Activated CD4-positive, alpha-beta memory T cell treated with anti-CD3 and anti-CD28 coated beads, Interleukin-2, amount 10 ng/mL, durations not matched to agents 7 days and 5 days (primary cell): ENCODE measurements around the gene FUT2. TPM values are rescaled to one million over a fixed set of nuclear protein-coding genes. Genes with fewer than 3 reads are reported as not detected.

Experiments used
- CTCF ChIA-PET: fragments of 350-600 bp; sonication (Branson Sonifier 250); formaldehyde crosslinking; loops from one replicate; lab custom pipeline; 2021; ENCODE audit warnings: antibody characterized with exemption, inconsistent platforms; lab: Charles Lee
- POLR2A ChIA-PET: fragments of 350-600 bp; sonication (Branson Sonifier 250); formaldehyde crosslinking; loops from one replicate; lab custom pipeline; 2021; ENCODE audit warnings: antibody characterized with exemption; lab: Charles Lee
- DNase-seq: peaks from one replicate; pipeline ENCODE4 v3.0.0-alpha.2; 2020
- H3K27ac Mint-ChIP-seq: one replicate; pipeline ENCODE4 v1.8.0; 2021; ENCODE audit warnings: mild to moderate bottlenecking, mixed read lengths
- H3K27me3 Mint-ChIP-seq: one replicate; pipeline ENCODE4 v1.8.0; 2021; ENCODE audit warnings: mixed read lengths
- H3K36me3 Mint-ChIP-seq: one replicate; pipeline ENCODE4 v1.8.0; 2021; ENCODE audit warnings: low read depth, mixed read lengths
- H3K4me1 Mint-ChIP-seq: one replicate; pipeline ENCODE4 v1.8.0; 2021; ENCODE audit warnings: mixed read lengths
- H3K4me3 Mint-ChIP-seq: one replicate; pipeline ENCODE4 v1.8.0; 2021; ENCODE audit warnings: mild to moderate bottlenecking, mixed read lengths
- H3K9me3 Mint-ChIP-seq: one replicate; pipeline ENCODE4 v1.8.0; 2021; ENCODE audit warnings: mixed read lengths
- total RNA-seq, 2 experiments: library from RNA; stranded (reverse); gene quantifications; one replicate each; pipeline ENCODE4 v1.2.3, GENCODE V29; 2021

Gene FUT2
- total RNA-seq, 2 experiments from 2014 or later = not detected

GRCh38 chr19:48726556-48726955, 30.8 kb downstream of the FUT2 start:
- no peaks in the 10 kb centered on the region for H3K27me3 Mint-ChIP-seq
- H3K27ac Mint-ChIP-seq = peak overlapping the region; percentile 81
- H3K9me3 Mint-ChIP-seq = peaks cover 25% of the 10 kb centered on the region
- H3K4me3 Mint-ChIP-seq = no peak overlapping the region
- ChIA-PET POLR2A (interaction anchor here (0.9 to 3.4 kb wide), 4 partner anchors 10 to 33 kb away, joined by 3 to 11 read pairs (median 3); no protein-coding TSS in a partner anchor), CTCF (interaction anchor here (1.3 to 3.5 kb wide), 2 partner anchors 12 to 69 kb away, joined by 5 to 14 read pairs; no protein-coding TSS in a partner anchor)
- peak; percentile 47 for DNase-seq
- H3K4me1 Mint-ChIP-seq = peaks cover 32% of the 10 kb centered on the region
- peaks cover 27% of the 10 kb centered on the region for H3K36me3 Mint-ChIP-seq

DNA sequence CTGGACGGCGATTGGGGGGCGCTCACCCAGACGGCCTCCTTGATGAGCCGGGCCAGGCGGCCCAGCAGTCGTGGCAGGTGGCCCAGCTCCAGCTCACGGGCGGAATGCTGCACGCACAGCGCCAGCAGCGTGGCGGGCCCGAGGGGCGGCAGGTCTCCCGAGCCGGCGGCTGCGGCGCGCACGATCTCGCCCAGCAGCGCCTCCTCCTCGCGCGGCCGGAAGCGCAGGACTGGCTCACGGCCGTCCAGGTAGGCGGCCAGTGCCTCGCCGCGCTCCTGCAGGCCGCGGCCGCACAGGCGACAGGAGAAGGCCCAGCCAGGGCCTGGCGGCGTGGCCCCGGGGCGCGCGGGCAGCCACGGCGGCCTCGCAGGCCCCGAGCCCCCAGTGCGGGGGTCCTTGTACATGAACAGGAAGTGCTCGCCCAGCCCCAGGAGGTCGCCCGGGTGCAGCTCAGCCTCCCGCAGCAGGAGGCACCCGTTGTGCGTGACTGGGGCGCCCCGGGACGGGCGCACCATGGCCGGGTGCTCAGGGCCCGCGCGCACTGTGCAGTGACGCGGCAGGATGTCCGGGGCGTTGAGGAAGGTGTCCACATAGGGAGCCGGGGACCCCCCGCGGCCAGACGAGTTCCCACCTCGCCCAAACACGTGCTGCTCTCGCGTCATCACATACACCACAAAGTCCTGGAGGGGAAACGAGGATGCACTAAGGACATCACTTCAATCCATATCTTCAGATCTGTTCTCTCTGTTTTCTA, 33.3 kb downstream of the FUT2 start:
- peaks cover 27% of the 10 kb centered on the region for H3K36me3 Mint-ChIP-seq
- CTCF ChIA-PET = interaction anchor here (1.6 kb wide), 1 partner anchor 10 kb away, joined by 7 read pairs; no protein-coding TSS in a partner anchor
- H3K9me3 Mint-ChIP-seq = peaks cover 25% of the 10 kb centered on the region
- DNase-seq = no peak
- H3K4me1 Mint-ChIP-seq = peaks cover 27% of the 10 kb centered on the region
- no peaks in the 10 kb centered on the region for H3K27me3 Mint-ChIP-seq
- no peak overlapping the region for H3K4me3 Mint-ChIP-seq
- POLR2A ChIA-PET = interaction anchor here (1.6 kb wide), 1 partner anchor 10 kb away, joined by 4 read pairs; no protein-coding TSS in a partner anchor
- no peak overlapping the region for H3K27ac Mint-ChIP-seq

- Mint-ChIP-seq H3K4me3 (no peak overlapping the region), H3K36me3 (peaks cover 12% of the 10 kb centered on the region), H3K4me1 (peaks cover 10% of the 10 kb centered on the region), H3K27me3 (no peaks in the 10 kb centered on the region), H3K9me3 (peaks cover 12% of the 10 kb centered on the region), H3K27ac (no peak overlapping the region)
- no peak for DNase-seq
- ChIA-PET CTCF (no interaction called here), POLR2A (no interaction called here)
Measured at GRCh38 chr19:48731452-48731851, 35.7 kb downstream of the FUT2 start.

DNA sequence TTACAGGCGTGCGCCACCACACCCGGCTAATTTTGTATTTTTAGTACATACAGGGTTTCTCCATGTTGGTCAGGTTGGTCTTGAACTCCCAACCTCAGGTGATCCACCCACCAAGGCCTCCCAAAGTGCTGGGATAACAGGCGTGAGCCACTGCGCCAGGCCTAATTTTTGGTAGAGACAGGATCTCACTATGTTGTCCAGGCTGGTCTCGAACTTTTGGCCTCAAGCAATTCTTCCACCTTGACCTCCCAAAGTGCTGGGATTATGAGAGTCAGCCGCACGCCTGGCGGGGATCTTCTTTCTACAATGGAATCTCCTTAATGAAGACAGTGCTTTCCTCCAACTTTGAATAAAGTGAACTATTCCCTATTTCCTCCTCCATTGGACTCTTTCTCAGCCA, 38.9 kb downstream of the FUT2 start:
- H3K27me3 Mint-ChIP-seq = no peaks in the 10 kb centered on the region
- ChIA-PET POLR2A (no interaction called here), CTCF (no interaction called here)
- peaks cover 7% of the 10 kb centered on the region for H3K4me1 Mint-ChIP-seq
- H3K27ac Mint-ChIP-seq = no peak overlapping the region
- H3K36me3 Mint-ChIP-seq = no peaks in the 10 kb centered on the region
- DNase-seq = no peak
- no peak overlapping the region for H3K4me3 Mint-ChIP-seq
- peaks cover 4% of the 10 kb centered on the region for H3K9me3 Mint-ChIP-seq

- Mint-ChIP-seq H3K27ac (no peak overlapping the region), H3K4me1 (peaks cover 10% of the 10 kb centered on the region), H3K4me3 (no peak overlapping the region), H3K36me3 (no peaks in the 10 kb centered on the region), H3K9me3 (peaks cover 4% of the 10 kb centered on the region), H3K27me3 (peaks cover 3% of the 10 kb centered on the region)
- no peak for DNase-seq
- ChIA-PET CTCF (no interaction called here), POLR2A (no interaction called here)
Measured at GRCh38 chr19:48735031-48735615, 39.4 kb downstream of the FUT2 start.

DNA sequence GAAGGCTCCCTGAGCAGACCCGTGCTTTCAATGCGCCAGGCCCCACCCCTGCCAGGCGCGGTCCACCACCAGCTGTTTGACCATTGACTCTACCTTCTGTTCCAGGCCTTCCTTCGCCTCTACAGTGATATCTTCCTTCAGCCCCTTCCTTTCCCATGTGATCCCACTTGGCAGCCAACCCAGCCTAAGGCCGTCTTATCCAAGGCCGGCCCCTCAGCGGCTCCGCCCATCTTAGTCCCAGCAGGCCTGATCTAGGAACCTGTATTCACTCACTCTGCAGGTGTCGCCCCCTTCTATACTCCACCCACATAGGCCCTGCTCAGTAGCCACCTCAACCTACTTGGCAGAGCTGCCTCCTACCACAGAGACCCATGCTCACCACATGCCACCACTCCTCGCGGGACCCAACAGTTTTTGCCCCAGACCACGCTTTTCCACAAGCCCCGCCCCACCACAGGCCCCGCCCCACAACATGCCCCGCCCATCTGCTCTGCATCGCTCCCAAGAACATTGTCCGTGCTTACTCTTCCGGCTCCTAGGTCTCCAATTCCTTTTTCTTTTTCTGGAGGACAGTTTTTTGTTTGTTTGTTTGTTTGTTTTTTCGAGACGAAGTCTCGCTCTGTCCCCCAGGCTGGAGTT, 41.7 kb downstream of the FUT2 start:
- POLR2A ChIA-PET = interaction anchor here (0.9 to 2.6 kb wide), 2 partner anchors 12 to 256 kb away, joined by 3 to 11 read pairs; partner anchors contain the start of gene RUVBL2

DNA sequence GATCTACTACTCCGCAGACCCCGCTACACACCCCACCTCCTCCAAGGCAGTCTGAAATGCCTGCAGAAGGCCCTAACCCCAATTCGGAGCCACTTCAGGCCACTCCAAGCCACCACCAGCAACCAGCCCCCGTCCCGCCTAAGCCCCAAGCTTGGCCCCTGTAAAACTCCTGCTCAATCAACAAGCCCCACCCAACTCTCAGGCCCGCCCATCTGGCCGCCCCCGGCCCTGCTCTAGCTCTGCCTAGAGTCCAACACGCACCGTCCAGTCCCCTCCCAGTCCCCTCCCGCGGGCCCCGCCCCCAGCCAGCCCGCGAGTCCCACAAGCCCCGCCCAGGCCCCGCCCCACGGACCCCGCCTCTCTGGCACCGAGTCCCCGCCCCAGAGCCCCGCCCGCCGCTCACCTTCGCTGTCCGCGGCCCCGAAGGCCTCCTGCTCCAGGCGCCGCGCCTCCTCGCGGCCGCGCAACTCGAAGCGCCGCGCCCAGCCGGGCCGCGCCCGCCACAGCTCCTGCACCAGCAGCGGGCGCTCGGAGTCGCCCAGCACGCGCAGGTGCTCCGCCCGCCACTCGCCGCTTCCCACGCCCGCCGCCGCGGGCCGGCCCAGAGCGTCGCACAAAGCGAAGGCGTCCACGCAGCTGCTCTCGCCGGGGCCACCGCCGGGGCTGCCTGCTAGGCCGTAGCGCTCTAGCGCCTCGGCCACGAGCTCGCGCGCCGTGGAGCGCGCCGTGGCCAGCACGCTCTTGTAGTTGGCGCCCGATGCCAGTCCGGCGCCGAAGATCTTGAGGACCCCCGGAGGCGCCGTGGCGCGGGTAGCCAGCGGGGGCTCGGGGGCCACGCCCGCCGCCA, 43.0 kb downstream of the FUT2 start:
- ChIA-PET POLR2A (interaction anchor here (0.8 to 2.6 kb wide), 8 partner anchors 9 to 115 kb away, joined by 3 to 11 read pairs (median 4); partner anchors contain the start of gene CA11), CTCF (interaction anchor here (0.8 to 2.2 kb wide), 11 partner anchors 8 to 103 kb away, joined by 3 to 14 read pairs (median 5); partner anchors contain the start of genes CA11 and IZUMO1)
- Mint-ChIP-seq H3K4me1 (peaks cover 22% of the 10 kb centered on the region), H3K9me3 (no peaks in the 10 kb centered on the region), H3K36me3 (no peaks in the 10 kb centered on the region), H3K4me3 (peak overlapping the region; percentile 30), H3K27ac (no peak overlapping the region), H3K27me3 (peaks cover 6% of the 10 kb centered on the region)
- DNase-seq = peak; percentile 94

More for the DNA sequence above, 41.7 kb downstream of the FUT2 start:
- Mint-ChIP-seq H3K4me3 (no peak overlapping the region), H3K27ac (no peak overlapping the region), H3K4me1 (peaks cover 22% of the 10 kb centered on the region), H3K9me3 (no peaks in the 10 kb centered on the region), H3K36me3 (no peaks in the 10 kb centered on the region), H3K27me3 (peaks cover 6% of the 10 kb centered on the region)
- CTCF ChIA-PET = interaction anchor here (1.2 to 2.2 kb wide), 2 partner anchors 24 to 50 kb away, joined by 4 to 13 read pairs; no protein-coding TSS in a partner anchor
- DNase-seq = no peak

GRCh38 chr19:48739404-48740163, 43.8 kb downstream of the FUT2 start:
- CTCF ChIA-PET = interaction anchor here (0.6 to 2.2 kb wide), 10 partner anchors 11 to 388 kb away, joined by 3 to 14 read pairs (median 6); partner anchors contain the start of gene CA11
- H3K27ac Mint-ChIP-seq = no peak overlapping the region
- peaks cover 6% of the 10 kb centered on the region for H3K27me3 Mint-ChIP-seq
- H3K4me1 Mint-ChIP-seq = peaks cover 22% of the 10 kb centered on the region
- no peak overlapping the region for H3K4me3 Mint-ChIP-seq
- H3K36me3 Mint-ChIP-seq = no peaks in the 10 kb centered on the region
- no peak for DNase-seq
- no peaks in the 10 kb centered on the region for H3K9me3 Mint-ChIP-seq
- POLR2A ChIA-PET = interaction anchor here (0.8 to 2.6 kb wide), 8 partner anchors 8 to 116 kb away, joined by 3 to 11 read pairs (median 4); partner anchors contain the start of gene CA11

GRCh38 chr19:48740164-48740972, 44.6 kb downstream of the FUT2 start, which contains the start of gene RASIP1:
Gene RASIP1 (minus strand): TSS chr19:48740610. CDS start chr19:48740282, 328 bp downstream.
- Mint-ChIP-seq H3K27me3 (peaks cover 6% of the 10 kb centered on the region), H3K27ac (no peak within 1 kb of the TSS), H3K4me3 (no peak within 1 kb of the TSS), H3K4me1 (peaks cover 24% of the 10 kb centered on the region), H3K9me3 (no peaks in the 10 kb centered on the region), H3K36me3 (no peaks in the 10 kb centered on the region)
- no peak for DNase-seq
- ChIA-PET CTCF (no interaction called here), POLR2A (no interaction called here)

- Mint-ChIP-seq H3K9me3 (no peaks in the 10 kb centered on the region), H3K4me1 (peaks cover 32% of the 10 kb centered on the region), H3K36me3 (no peaks in the 10 kb centered on the region), H3K27me3 (peaks cover 11% of the 10 kb centered on the region), H3K27ac (no peak overlapping the region), H3K4me3 (no peak overlapping the region)
- ChIA-PET POLR2A (no interaction called here), CTCF (no interaction called here)
- peak; percentile 50 for DNase-seq
Measured at GRCh38 chr19:48741129-48741999, 45.6 kb downstream of the FUT2 start.
